D341Med (cell line): ENCODE measurements around the gene GNG5.
"Not testable (repeated sequence)": the region's sequence is repeated elsewhere in the genome, so short reads cannot be mapped to it uniquely, and the experiment has no call there.

Source experiments
- DNase-seq: peaks from one replicate; pipeline ENCODE4 v3.0.0; 2012; ENCODE audit warnings: low spot score

GNG5 gene

DNA sequence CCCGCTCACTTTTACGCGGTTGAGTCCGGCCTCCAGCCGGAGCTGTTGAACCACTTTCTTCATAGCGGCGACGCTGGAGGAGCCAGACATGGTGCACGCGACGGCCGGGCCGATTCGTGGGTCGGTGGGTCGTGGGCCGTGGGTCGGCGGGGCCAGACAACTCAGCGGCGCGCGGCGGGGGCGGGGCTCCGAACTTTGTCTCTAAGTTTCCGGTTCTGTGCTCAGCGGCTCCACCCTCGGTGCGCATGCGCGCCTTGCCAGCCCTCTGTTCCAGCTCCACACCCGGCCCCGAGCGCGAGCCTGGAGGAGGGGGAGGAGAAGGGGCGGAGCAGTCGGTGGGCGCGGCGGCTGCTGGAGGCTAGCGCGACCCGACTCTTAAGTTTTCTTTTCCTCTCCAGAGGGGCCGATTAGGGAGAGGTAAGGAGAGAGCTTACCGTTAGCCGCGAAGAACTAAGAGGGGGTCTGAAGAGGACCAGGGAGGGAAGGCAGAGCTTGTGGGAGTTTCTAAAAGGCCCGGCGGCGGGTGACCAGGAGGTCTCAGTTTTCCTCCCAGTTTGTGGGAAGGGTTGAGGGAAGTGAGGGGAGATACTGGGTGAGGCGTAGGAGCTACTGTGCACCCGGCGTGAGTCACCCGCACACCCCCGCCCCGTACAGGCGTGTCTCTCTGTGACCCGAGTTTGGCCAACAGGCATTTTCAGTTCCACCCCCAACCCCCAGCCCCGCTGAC lies at the start of gene GNG5, which contains the start of gene SPATA1:
Gene GNG5 (minus strand): TSS at position 580 of the 727 bp plus-strand sequence. CDS start 490 bp downstream, at position 90.
Gene SPATA1 (plus strand): TSS at position 385 of the 727 bp plus-strand sequence. CDS start 9,974 bp downstream, outside the sequence.
- peak; percentile 97 for DNase-seq

DNA sequence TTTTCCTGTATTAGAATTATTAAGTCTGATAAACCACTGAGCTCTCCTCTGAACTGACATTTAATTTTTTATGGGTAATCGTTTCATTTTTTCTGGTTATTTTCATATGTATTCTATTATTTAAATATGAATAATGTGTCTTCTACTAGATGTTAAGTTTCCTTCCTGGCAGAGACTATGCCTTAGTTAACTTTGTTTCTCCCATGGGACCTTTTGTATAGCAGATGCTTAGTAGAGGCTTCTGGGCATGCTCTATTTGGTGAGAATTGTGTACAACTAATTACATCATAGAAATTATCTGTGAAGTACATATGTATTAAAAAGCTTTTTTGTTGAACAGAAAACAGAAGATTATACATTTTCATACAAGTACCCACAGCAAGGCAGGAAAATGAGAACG lies 44.4 kb upstream of the GNG5 start:
- DNase-seq, result no peak

DNA sequence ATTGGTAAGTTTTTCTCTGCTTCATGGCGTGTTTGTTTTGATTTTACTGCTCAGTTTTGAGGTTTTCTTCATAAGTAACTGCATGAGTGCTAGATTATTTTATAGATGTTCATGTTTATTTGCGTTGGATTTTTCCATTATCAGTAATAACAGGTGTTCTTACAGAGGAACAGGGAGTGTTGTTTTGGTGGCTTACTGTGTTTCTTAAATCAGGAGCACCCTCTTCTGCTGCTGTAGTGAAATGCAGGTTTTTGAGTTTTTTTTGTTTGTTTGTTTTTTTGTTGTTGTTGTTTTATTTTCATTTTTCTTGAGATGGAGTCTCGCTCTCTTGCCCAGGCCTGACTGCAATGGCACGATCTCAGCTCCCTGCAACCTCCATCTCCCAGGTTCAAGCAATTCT lies 35.3 kb upstream of the GNG5 start:
- DNase-seq, result peak; percentile 17

DNA sequence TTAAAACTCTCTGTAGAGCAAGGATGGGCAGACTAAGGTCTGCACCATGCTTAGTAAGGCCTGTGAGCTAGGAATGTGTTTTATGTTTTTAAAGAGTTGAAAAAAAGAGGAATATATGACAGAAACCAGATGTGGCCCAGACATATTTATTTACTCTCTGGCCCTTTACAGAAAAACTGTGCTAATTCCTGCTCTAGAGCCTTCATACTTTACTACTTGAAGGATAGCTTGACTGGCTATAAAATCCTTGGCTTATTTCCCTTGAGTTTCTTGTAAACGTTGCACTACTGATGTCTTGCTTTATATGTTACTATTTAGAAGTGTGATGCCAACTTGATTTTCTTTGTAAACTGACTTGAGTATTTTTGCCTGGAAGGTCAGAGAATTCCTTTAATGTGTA lies 34.4 kb upstream of the GNG5 start:
- no peak for DNase-seq

DNA sequence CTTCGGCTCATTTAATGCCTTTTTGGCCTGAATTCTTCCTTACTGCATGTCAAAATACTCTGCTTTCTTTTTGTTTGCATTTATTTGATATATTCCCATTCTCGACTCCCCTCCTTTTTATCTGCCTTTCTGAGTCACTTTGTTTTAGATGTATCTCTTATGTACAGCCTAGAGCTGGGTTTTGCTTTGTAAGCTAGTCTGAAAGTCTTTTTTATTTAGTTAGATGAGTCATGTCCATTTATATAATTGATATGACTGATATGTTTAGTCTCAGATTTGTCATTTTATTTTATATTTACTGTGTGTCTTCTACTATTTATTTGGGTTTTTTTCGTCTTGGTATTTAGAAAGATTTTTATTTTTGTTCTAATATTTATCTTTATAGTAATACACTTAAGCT lies 33.6 kb upstream of the GNG5 start:
- no peak for DNase-seq

DNA sequence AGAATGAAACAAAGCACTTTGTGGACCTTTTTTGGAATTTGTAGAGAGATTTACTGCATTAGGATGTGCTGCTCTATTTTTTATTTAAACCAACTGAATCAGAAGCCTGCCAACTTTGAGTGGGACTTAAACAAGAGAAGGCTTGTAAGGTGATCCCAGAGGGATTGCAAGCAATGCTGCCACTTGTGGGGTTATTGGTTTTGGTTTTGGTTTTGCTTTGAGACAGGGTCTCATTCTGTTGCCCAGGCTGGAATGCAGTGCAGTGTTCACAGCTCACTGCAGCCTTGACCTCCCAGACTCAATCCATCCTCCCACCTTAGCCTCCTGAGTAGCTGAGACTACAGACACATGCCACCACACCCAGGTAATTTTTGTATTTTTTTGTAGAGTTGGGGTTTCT lies 32.2 kb upstream of the GNG5 start:
- no peak for DNase-seq

DNA sequence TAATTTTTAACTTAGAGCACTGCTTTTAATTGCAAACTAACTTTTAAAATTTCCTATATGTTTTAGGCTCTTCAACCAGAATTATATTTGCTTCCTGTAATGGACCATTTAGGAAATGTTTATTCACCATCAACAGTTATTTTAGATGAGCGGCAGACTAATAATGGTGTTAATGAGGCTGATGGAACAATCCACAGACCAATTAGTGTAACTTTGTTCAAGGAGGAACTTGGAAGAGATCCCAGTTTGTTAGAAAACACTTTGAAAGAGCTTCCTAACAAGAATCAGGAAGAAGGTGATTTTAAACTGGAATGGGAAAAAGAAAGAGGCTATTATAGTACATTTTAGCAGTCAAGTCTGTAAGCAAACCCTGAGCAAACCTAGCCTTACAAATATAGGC lies 19.4 kb upstream of the GNG5 start:
- no peak for DNase-seq

DNA sequence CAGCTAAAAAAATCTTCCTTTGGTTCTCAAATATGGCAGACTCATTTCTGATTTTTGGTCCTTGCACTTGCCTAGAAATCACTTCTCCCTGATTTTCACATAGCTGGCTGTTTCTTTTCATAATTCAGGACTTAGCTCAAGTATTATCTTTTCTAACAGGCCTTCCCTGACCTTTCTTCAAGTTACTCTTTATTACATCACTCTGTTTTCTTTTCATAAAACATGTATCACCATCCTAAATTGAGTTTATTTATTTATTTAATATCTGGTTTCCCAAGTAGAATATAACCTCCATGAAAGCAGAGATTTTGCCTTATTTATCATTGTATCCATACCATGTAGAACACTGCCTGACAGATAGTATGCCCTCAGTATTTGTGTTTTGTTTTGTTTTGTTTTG lies 18.2 kb upstream of the GNG5 start:
- DNase-seq, result no peak

DNA sequence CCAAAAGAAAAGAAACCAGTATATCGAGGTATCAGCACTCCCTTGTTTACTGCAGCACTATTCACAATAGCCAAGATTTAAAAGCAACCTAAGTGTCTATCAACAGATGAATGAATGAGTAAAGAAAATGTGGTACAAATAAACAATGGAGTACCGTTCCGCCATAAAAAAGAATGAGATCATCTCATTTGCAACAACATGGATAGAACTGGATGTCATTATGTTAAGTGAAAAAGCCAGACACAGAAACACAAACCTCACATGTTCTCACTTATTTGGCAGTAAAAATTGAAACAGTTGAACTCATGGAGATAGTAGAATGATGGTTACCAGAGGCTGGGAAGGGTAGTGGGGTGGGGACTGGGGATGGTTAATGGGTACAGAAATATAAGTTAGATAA lies 4.3 kb upstream of the GNG5 start:
- no peak for DNase-seq

DNA sequence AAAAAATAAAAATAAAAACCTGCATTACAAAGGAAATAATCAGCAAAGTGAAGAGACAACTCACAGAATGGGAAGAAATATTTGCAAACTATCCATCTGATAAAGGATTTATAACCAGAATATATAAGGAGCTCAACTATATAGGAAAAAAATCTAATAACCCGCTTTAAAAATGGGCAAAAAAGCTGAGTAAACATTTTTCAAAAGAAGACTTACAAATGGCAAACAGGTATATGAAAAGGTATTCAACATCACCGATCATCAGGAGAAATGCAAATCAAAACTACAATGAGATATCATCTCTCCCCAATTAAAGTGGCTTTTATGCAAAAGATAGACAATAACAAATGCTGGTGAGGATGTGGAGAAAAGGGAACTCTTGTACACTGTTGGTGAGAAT lies 3.8 kb upstream of the GNG5 start:
- no peak for DNase-seq

DNA sequence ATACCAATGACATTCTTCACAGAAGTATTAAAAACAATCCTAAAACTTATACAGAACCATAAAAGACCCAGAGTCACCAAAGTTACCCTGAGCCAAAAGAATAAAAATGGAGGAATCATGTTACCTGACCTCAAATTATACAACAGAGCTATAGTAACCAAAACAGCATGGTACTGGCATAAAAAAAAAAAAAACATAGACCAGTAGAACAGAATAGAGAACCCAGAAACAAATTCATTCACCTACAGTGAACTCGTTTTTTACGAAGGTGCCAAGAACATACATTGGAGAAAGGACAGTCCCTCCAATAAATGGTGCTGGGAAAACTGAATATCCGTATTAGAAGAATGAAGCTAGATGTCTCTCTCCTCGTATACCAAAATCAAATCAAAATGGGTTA lies 2.6 kb upstream of the GNG5 start:
- no peak for DNase-seq

DNA sequence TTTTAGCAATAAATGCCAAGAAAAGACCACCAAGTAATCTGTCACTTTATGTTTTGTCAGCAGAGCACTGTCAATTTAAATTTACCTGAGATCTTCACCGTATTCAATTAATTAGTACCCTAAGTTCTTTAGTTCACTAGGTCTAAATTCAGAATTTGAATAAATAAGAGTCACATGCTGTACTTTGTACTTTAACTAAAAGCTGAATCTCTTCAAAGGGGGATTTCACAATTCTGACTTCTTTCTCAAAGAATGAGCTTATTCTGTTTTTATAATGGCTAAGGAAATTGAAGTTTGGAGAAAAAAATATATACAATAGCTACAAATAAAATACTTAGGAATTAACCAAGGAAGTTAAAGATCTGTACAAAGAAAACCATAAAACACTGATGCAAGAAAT lies 2.1 kb upstream of the GNG5 start:
- DNase-seq, result no peak

DNA sequence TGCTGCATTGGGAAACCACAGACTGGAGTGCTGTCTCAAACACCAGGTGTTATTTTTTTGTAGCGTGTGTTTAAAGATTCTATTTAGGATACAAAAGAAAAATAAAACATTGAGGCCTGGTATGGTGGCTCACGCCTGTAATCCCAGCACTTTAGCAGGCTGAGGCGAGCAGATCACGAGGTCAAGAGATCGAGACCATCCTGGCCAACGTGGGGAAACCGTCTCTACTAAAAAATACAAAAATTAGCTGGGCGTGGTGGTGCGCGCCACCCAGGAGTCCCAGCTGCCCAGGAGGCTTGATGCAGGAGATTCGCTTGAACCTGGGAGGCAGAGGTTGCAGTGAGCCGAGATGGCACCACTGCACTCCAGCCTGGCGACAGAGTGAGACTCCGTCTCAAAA lies 1.5 kb upstream of the GNG5 start:
- not testable (repeated sequence) for DNase-seq

DNA sequence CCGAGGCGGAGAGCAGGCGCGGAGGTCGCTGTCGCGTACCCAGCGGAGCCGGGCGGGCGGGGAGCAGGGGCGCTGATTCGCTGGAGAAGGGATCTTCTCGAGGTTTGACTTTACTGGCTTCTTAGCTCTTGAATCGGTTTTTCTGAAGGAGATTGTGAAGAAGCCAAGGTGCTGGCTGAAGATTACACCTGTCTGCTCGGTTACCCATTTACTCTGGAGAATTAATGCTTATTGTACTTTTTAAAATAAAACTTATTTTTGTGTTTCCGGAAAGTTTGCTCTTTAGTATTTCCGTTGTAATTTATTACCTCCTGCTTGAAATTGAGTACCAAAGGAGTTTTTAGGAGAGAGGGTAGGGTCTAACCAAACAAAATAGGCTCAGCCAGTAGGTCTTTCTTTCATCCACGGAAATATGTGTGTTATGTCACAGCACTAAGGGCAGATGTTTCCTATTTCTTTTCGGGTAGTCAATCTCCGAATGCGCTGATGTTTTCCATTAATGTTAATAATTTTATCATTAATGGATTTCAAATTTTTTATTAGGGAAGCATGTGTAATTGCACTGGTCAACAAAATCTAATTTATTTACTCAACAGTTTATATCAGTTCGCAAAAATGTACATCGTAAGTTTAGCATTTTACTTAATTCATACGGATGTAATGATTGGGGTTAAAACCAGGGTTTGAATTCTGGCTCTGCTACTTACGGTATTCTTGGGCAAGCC lies 510 bp upstream of the GNG5 start:
- no peak for DNase-seq

DNA sequence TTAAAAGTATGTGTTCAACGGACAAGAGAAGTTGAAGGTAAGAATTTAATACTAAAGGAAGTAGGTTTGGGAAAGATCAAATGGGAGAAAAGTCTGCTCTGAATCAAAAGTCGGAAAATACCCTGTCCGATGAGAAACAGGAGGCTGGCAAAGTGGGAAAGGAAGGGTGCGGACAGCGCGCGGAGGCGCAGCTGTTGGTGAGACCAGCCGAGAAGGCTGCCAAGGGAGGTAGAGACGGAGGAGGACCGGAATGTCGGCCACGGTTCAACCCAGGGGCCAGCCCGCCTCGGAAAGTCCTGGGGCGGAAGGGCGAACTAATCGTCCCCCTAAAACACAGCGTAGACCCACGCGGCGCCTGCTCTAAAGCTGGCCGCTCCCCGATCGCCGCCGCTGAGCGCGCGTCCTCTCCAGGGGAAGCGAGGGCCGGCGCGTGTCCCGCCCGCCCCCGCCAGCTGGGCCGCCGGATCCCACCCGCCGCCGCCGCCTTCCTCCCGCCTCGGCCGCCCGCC lies 834 bp downstream of the GNG5 start:
- DNase-seq, result peak; percentile 85

DNA sequence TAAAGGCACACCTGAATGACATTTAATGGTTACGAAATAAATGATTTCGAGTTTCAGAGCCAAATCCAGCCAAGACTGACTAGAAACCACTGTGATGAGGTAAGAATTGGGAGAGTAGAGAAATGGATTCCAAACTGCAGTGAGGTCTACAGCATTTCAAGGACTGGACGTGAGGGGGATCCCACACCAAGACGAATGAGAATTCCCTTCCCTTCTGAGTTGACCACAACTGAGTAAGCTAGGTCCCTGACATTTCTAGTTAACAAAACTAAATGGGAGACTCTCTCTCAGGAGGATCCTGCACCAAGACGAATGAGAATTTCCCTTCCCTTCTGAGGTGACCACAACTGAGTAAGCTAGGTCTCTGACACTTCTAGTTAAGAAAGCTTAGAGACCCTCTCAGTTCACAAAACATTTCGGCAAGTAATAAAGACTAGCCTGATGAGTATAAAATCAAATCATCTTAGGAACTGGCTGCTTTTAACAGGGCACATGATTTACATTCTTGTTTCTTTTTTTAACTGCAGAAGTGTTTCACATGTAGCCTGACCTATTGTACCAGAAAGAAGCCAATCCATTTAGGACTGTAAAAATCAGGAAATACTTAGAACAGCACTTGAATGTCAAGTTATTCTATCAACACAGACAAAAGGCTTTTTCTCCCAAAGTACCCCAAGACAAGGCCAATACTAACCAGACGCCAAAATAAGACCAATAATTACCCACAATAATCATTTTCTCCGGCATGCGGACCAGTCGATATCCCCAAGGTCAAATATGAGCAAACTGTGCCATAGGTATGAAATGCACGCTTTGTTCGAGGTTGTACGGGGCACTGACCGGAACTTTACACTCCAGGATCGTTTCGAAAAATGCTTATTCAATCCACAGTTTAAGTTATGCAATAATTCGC lies 1.5 kb downstream of the GNG5 start:
- no peak for DNase-seq

DNA sequence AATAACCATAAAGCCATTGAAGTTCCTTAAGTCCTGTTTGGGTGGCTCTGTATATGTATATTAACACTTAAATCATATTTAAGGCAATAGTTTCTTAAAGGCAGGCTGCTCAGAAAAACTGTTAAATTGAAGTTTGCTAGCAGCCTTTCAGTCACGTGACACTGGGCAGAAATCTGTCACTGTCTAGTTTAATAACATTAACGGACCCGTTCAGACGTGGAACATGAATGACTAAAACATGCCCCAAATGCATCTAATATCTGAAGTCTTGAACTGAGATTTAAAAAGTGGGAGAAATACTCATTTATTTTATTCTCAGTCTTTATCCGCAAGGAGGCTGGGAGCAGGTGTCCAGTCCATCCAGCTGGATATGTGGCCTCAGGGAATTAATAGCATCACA lies 3.5 kb downstream of the GNG5 start:
- no peak for DNase-seq

DNA sequence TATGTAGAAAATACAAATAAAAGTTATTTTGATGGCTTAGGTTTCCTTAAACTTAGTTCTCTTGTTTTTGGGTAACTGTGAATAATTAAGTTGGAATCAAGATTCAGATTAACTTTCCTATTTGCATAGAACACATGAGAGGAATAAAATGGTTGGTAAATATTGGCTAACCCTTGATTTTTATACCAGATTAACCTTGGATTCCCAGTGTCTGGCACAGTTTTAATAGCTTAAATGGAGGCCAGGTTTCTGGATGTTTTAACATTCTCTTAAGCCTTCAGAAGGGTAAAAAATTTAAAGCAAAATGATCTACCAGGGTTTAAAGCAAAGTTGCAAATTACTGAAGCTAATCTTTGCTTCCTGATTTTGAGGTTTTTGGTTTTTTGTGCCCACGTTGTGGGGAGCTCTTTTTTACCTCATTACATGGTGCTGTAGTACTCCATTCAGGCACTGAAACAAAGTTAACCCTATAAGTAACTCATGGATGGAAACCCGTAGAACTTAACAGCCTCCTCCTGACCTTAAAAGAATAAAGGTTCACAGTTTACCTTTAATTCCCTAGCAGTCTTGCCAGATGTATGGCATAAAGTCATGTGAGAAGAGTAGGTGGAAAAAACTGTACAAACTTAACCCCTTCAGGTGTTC lies 8.6 kb downstream of the GNG5 start:
- no peak for DNase-seq

DNA sequence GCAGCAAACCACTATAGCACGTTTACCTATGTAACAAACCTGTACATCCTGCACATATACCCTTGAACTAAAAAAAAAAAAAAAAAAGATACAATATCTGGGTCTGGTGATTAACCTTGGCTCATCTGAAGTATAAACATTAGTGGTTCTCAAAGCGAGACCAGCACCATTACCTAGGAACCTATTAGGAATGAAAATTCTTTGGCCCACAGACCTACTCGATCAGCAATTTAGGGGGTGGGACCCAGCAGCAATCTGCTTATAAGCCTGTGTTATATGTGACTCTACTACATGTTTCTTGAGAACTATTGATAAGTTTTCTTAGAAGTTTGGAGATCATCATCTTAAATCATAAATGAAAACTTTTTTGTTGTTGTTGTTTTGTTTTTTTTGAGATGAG lies 9.9 kb downstream of the GNG5 start:
- DNase-seq, result no peak

DNA sequence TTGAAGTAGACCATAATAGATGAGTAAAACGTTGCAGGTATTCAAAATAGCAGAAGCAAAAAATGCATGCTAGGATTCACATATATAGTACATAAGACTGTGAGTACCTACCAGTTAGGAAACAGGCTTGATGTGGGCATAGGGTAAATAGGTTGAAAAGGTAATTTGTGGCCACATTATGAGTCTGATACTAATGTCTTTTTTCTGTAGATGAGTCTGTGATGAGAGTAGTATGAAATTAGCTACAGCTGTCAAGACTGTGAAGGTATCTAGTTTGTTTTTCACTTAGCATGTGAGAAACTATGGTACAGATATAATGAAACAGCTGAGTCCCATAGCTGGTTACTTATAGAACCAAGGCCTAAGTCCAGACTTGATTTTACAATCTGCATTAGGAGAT lies 12.6 kb downstream of the GNG5 start:
- no peak for DNase-seq

DNA sequence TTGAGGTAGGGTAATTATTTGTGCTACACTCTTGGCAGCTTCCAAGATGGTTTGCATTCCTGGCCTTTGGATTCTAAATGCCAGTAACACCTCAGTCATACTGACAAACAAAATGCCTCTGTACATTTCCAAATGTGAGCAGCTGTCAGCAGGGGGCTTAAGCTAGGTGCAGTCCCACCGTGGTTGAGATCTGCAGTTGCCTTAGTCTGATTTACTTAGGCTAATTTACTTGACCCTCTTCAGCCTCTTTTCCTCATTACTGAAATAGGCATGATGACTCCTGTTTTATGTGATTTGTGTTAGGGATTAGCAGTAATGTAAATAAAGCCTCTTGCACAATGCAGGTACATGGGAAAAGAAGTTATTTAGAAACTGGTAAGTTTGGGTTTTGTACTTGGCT lies 13.7 kb downstream of the GNG5 start:
- DNase-seq, result peak; percentile 30

DNA sequence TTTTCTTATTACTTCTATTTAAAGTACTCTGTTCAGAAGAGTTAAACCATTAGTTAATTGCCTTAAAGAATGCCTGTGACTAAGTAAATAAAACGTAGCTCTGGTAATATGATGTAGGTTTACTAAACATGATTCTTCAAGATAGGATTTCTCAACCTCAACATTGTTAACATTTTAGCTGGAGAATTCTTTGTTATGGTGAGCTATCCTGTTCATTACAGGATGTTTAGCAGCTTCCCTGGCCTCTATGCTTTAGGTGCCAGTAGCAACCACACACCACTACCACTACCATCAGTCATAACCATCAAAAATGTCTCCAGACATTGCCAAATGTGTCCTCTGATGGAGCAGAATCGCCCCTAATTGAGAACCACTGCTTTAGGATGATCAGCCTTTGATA lies 16.6 kb downstream of the GNG5 start:
- DNase-seq, result no peak
